Islet precursor cell (in vitro differentiated cells): ENCODE measurements around the gene GRIN2A.

Experiments used
- DNase-seq: peaks from one replicate; pipeline ENCODE4 v3.0.0-alpha.2; 2018

Gene GRIN2A

DNA sequence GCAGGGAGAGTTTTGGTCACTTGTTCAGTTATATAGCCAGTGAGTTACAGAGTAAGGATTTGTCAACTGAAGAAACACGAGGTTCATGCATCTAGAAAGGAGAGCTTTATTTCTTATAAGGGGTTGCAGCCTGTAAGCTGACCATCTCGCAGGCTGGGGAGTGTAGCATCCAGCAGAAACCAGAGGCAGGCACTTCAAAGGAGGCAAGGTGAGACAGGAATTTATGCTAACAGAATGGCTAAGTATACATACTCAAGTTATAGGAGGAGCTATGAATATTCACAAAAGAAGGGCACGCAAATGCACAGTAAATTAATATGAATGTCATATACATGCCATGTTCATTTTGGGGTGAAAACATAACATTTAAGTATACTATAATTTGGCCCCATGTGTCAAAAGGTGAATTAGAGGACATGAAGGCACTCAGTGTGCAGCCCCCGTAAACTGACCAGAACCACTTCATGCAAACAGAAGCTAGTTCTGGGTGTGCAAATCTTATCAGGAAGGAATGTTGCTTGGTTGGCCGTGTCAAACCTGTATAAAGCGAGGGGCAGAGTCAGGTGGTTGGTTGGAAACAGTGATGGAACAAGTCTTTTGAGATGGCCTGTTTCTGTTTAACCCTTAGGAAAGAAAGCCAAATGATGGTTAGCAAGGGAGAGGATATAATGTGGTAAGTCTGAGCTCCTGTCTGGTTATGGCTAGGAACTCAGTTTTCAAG lies 97.0 kb downstream of the GRIN2A start:
- no peak for DNase-seq

- no peak for DNase-seq
Measured at GRCh38 chr16:10083301-10083700, 98.9 kb downstream of the GRIN2A start.

DNA sequence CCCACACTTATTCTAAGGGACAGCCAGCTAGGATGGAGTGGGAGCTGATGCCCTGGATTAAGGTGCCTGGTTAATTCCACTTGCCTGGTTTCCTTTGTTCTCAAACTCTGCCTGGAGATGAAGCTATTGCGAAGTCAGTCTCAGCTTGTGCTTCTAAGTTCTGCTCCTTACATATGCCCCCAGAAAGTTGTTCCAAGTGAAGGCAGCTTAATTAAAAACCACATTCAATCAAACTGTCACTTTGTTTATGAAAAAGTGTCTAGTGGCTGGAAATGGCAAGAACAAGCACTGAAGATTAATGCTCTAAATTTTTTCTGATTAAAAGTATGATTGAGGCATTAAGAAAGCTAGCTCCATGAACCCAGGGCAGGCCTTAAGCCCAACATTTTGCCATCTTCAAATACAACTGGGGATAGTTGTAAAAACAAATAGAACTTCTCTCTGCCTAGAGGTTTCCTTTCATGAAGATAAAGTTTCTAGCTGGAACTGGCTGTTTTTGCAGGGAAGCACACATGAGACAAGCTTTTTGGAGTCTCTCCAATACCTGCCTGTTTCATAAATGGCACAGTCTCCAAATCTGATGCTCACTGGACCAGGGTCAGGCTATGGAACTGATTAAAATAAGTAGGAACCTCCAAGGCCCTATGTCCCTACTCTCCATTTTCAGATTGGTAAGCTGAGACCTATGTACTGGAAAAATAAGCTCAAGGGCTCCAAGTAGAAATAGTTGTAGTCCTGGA lies 100.9 kb downstream of the GRIN2A start:
- DNase-seq: no peak

- peak; percentile 94 for DNase-seq
Measured at GRCh38 chr16:10080051-10080772, 102.0 kb downstream of the GRIN2A start.

- peak; percentile 86 for DNase-seq
Measured at GRCh38 chr16:10078541-10078949, 103.7 kb downstream of the GRIN2A start.

- no peak for DNase-seq
Measured at GRCh38 chr16:10077861-10078260, 104.4 kb downstream of the GRIN2A start.

- no peak for DNase-seq
Measured at GRCh38 chr16:10076037-10076436, 106.2 kb downstream of the GRIN2A start.

DNA sequence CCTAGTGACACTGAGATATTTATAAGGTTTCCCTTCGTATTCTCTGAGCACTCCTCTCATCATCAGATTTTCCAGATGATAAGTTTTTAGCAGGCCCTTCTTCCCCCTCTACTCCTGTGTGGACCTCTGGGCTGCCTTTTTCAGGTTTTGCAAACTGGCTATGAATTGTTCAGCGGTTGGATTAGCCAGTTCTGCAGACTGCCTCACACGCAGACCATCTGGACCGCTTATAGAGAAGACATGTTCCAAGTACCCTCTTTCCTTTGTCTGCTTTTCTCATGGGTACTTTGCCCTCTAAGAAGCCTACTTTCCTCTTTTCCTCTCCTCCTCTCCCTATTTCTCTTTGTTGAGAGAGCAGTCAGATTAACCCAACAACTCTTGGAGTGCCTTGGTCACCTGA lies 111.6 kb downstream of the GRIN2A start:
- DNase-seq: no peak

DNA sequence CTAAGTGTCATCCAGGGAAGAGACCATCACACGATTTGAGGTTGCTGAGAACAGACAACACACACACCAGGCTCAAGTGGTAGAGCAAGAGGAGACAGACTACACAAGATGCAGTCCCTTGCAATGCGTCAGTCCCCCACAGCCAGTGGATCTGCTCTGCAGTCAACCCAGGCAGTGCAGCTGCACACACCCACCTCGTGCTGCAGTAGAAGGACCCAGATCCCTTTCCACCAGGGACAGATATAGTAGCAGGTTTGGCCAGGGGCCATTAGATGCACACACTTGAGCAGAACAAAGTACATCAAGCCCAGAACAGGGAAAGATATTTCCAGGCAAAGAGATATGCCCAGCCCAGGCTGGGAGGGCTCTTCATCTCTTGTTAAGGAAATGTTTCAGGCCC lies 112.9 kb downstream of the GRIN2A start:
- no peak for DNase-seq

DNA sequence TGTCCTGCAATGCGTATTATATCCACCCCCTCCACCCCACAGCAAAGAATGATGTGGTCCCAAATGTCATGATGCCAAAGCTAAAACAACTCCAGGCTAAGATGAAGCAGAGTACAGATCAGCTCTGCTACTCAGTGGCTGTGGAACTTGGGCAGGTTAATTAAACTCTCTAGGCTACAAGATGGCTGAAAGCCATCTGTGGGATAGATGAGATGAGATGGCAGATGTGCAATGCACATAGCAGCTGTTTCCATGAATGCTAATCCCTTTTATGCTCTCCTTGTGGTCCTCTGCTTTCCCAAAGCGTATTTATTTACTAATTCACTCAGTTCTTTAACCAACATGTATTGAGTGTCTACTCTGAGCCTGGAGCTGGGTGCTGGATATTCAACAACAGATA lies 114.4 kb downstream of the GRIN2A start:
- no peak for DNase-seq

GRCh38 chr16:10067406-10067805 lies 114.8 kb downstream of the GRIN2A start:
- no peak for DNase-seq

DNA sequence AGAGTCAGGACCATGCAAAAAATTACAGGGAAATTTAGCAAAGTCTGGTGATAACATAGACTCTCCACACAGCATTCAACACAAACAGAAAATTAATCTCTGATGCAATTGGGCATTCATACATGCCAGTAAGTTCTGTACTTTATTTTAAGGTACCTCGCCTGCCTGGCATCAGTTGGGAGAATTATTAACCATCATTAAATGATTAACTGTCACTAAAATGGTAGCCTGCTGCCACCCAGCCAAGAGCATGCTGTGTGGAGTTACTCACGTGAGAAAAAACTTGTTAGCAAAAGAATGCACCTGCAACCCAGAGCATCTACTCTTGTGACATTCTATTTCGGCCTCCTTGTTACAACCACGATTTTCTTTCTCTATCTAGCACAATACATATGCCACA lies 117.2 kb downstream of the GRIN2A start:
- DNase-seq: no peak

DNA sequence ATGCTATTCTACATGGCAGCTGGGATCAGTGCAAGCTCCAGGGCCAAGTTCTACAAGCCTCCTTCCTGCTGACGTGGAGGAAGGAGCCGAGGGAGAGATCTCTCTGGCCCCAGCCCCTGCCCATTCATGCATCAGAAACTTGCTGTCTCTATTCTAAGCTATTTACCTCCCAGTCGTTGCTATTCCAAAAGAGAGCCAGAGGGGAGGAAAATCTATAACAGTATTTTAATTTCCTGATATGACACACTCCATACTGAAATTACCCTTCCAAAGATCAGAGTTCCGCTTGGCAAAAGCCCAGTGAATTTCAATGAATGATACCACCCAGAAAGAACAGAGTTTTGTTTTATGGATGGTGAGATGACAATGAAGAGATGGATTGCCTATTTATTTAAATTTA lies 133.4 kb downstream of the GRIN2A start:
- no peak for DNase-seq

DNA sequence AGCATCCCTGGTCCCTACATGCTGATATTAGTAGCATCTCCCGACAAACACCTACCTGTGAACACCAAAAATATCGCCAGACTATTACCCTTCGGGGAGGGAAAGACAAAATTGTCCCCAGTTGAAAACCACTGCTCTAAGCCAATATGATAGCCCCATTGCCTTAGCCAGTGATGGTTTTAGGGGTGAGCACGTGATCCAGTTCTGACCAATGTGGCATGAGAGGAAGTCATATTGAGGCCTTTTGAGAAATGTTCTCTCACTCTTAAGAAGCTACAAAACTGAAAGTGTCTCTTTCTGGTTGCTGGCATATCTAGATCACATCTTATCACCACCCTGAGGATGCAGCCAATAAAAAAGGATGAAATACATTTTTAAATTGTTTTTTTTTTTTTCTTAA lies 136.3 kb downstream of the GRIN2A start:
- no peak for DNase-seq

DNA sequence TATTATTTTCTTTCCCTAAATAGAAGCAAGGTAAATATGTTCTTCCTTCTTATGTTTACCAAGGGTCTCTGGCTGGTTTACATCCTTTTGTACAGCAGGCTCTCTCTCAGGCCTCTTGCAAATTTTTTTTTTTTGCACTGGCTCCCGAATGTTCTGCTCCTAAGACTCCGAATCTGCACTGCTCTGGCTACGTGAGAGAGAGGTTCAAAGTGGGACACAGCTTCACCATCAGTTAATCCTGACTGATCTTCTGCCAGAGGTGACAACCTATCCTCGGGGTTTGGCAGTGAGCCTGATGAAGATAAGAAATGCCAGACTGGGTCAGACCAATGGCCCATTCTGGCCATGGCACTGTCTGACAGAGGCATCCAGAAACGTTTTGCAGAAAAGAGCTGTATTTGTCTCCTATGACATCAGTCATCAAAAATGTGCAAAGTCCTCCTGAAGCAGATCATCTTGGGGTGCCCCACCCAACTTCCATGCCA lies 136.9 kb downstream of the GRIN2A start:
- no peak for DNase-seq

GRCh38 chr16:10040136-10041080 lies 141.8 kb downstream of the GRIN2A start:
- peak; percentile 64 for DNase-seq

- DNase-seq: peak; percentile 72
Measured at GRCh38 chr16:10039220-10040096, 142.8 kb downstream of the GRIN2A start.

DNA sequence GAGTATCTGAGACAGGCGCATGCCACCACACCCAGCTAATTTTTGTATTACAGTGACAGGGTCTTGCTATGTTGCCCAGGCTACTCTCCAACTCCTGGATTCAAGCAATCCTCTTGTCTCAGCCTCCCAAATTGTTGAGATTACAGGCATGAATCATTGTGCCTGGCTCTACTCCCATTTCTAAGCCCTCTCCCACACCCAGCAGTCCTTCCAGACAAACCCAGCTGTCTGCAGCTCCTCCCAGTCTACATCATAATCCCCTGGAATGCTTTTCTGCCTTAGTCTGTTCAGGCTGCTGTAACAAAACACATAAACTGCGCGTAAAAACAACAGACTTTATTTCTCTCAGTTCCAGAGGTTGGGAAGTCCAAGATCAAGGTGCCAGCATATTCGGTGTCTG lies 144.5 kb downstream of the GRIN2A start:
- DNase-seq: peak; percentile 74

DNA sequence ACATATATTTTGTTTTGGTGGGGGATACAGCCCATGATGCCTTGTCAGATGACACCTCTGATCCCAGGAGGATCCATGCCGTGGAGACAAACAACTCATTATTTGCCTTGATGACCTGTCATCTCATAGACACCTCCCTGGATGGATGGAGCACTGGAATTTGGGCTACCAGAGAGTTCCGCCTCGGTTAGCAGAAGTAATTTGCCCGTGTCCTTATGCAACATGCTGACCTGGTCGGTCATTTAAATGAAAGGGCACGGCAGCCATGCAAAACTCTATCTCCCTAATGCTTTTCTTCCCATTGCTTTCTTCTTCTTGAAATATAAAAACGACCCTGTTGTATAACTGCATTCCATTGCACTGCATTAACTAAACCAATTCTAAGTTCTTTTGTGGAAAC lies 145.3 kb downstream of the GRIN2A start:
- DNase-seq: no peak

- no peak for DNase-seq
Measured at GRCh38 chr16:10033556-10033955, 148.7 kb downstream of the GRIN2A start.

GRCh38 chr16:10031955-10032354 lies 150.3 kb downstream of the GRIN2A start:
- no peak for DNase-seq

GRCh38 chr16:10031473-10031872 lies 150.8 kb downstream of the GRIN2A start:
- DNase-seq: no peak
